Panc1 (cell line): ENCODE results near the gene GRM3. TPM values are rescaled to one million over a fixed set of nuclear protein-coding genes. Genes with fewer than 3 reads are reported as not detected.
A peak's percentile ranks its signal among the peaks of the same experiment; 100 is the strongest.

Experiments
- ATAC-seq: fragments of 200-7000 bp; cut with Tn5 transposase; 2 replicates; pipeline ENCODE4 v1.9.1; 2020; ENCODE audit warnings: mild to moderate bottlenecking, moderate library complexity
- BruUV-seq: library from RNA; stranded (reverse); fragments of 400-500 nt; replicated peaks from 2 replicates; lab custom pipeline; 2021; lab: Mats Ljungman, UMichigan
- CTCF ChIA-PET: fragments of 300-600 bp; sonication (Branson Sonifier 250); formaldehyde crosslinking; loops from one replicate; lab custom pipeline; 2022; ENCODE audit warnings: antibody characterized with exemption; lab: Charles Lee
- POLR2A ChIA-PET: fragments of 300-600 bp; sonication (Branson Sonifier 250); formaldehyde crosslinking; loops from one replicate; lab custom pipeline; 2022; ENCODE audit warnings: antibody characterized with exemption; lab: Charles Lee
- DNase-seq: peaks from one replicate; pipeline ENCODE4 v3.0.0-alpha.2; 2010; ENCODE audit warnings: low read depth, low spot score
- H3K27ac ChIP-seq: 2 replicates; pipeline ENCODE4 v1.5.1; 2011; ENCODE audit warnings: mild to moderate bottlenecking, low read length, inconsistent platforms
- H3K27me3 ChIP-seq: fragments of 200-500 bp; sonication (Bioruptor generic); 2 replicates; pipeline ENCODE4 v1.6.0; 2014; ENCODE audit warnings: low read length, inconsistent platforms; ENCODE audit not compliant: control insufficient read depth, insufficient read depth
- H3K36me3 ChIP-seq: fragments of 200-500 bp; sonication (Bioruptor generic); 2 replicates; pipeline ENCODE4 v1.5.1; 2014; ENCODE audit warnings: inconsistent platforms, mild to moderate bottlenecking, low read length, moderate library complexity; ENCODE audit not compliant: control insufficient read depth, insufficient read depth
- H3K4me1 ChIP-seq: 2 replicates; pipeline ENCODE4 v1.5.1; 2011; ENCODE audit warnings: inconsistent platforms, mild to moderate bottlenecking, low read length, moderate library complexity; ENCODE audit not compliant: control insufficient read depth, insufficient read depth
- H3K4me3 ChIP-seq, 2 experiments: 2 replicates each; pipeline ENCODE4 v1.5.1; 2011 to 2012; ENCODE audit warnings: low read depth in 2 of 2, low read length in 2 of 2, mild to moderate bottlenecking in 2 of 2, inconsistent platforms in 1 of 2, moderate library complexity in 1 of 2
- H3K9me3 ChIP-seq: fragments of 200-500 bp; sonication (Bioruptor generic); 2 replicates; pipeline ENCODE4 v1.5.1; 2014; ENCODE audit warnings: low read depth, mild to moderate bottlenecking, inconsistent platforms, low read length, moderate library complexity; ENCODE audit not compliant: control insufficient read depth, insufficient read depth
- CTCF ChIP-seq: fragments of 450-650 bp; IDR thresholded peaks from 2 replicates; pipeline ENCODE4 v1.5.1; 2017; ENCODE audit warnings: mild to moderate bottlenecking
- POLR2AphosphoS5 ChIP-seq: IDR thresholded peaks from 2 replicates; pipeline ENCODE4 v1.6.1; 2012; ENCODE audit warnings: mild to moderate bottlenecking, low read depth, low read length, moderate library complexity
- REST ChIP-seq, 2 experiments: IDR thresholded peaks; 2 replicates each; pipeline ENCODE4 v1.6.1; 2011 to 2012; ENCODE audit warnings: low read depth in 2 of 2, control low read depth in 1 of 2, low read length in 1 of 2, mild to moderate bottlenecking in 1 of 2, moderate library complexity in 1 of 2; ENCODE audit not compliant: insufficient read depth in 1 of 2
- SIN3A ChIP-seq: IDR thresholded peaks from 2 replicates; pipeline ENCODE4 v1.6.1; 2012; ENCODE audit warnings: low read depth, mild to moderate bottlenecking, low read length, moderate library complexity, borderline replicate concordance; ENCODE audit not compliant: insufficient read depth
- TCF7L2 ChIP-seq: IDR thresholded peaks from 2 replicates; pipeline ENCODE4 v1.6.1; 2011; ENCODE audit warnings: mild to moderate bottlenecking, low read depth, low read length, inconsistent platforms
- in situ Hi-C: cut with HindIII; loops from 2 replicates; pipeline ENCODE4 v1.10.0; 2016; ENCODE audit warnings: low sequenced_read_pairs, low pct_unique_long_range_greater_than_20kb
- intact Hi-C: fragments of 100-400 bp; cut with micrococcal nuclease; formaldehyde crosslinking; loops from one replicate; pipeline ENCODE4 v1.10.0; 2022; ENCODE audit not compliant: unreplicated experiment
- total RNA-seq: library from RNA; stranded (reverse); gene quantifications from one replicate; pipeline ENCODE4 v1.2.1, GENCODE V29; 2021; ENCODE audit not compliant: unreplicated experiment

GRM3 gene
- total RNA-seq, 1 experiment from 2014 or later: not detected

GRCh38 chr7:86900886-86901285, 257.2 kb downstream of the GRM3 start:
- TF ChIP-seq POLR2AphosphoS5: no peak
- TF ChIP-seq TCF7L2: no peak
- no peak for TF ChIP-seq REST (IDR thresholded peaks at IDR 0.05; ENCODE audit: insufficient read depth in 1 of 2, low read depth in 2 of 2, low read length in 1 of 2)
- no peak for TF ChIP-seq SIN3A
- no peak for TF ChIP-seq CTCF
- ATAC-seq (no peak), DNase-seq (no peak)
- Histone ChIP-seq H3K4me3 (no peak overlapping the region), H3K27ac (no peak overlapping the region), H3K36me3 (no peaks in the 10 kb centered on the region), H3K4me1 (no peaks in the 10 kb centered on the region), H3K27me3 (no peaks in the 10 kb centered on the region; the same call in 1 of the 2 replicates), H3K9me3 (no peaks in the 10 kb centered on the region)
- intact Hi-C loops: loop anchor here (10.0 kb wide), 1 partner anchor 426 kb away; no protein-coding TSS in a partner anchor
- in situ Hi-C loops: no loop called here
- ChIA-PET POLR2A (no interaction called here), CTCF (no interaction called here)
- BruUV-seq: no TSS peak

DNA sequence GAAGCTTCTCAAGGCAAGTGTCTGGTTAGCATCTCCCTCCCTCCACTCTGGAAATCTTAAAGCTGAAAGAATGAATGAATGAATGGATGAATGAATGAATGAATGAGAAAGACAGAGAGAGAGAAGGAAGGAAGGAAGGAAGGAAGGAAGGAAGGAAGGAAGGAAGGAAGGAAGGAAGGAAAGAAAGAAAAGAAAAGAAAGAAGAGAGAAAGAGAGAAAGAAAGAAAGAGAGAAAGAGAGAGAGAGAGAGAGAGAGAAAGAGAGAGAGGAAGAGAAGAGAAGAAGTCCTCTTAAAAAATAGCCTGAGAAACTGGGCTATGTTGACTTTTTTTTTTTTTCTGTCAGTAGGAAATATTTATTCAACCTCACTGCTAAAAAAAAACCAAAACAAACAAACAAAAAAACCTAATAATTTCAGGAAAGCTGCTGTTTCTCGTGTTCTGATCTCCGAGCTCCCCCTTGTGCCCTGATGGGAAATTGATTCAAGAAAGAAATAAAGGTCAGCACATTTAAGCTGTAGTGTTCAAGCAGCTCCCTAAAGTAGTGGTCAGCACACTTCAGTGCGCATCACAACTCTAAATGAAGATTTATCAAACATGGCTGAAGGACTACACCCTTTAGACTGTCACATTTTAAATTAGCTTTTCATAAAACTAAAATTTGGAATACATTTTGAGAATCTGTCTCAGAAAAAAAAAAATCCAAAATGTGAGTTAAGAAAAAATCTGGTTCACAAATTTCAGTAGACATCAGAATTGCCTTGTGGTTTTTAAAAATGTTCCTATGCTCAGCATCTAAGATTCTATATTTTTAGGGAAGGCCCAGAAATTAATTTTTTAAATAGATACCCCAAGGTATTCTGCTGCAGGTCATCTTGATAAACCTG, 261.5 kb downstream of the GRM3 start:
- no TSS peak for BruUV-seq
- intact Hi-C loops (loop anchor here (10.0 kb wide), 1 partner anchor 430 kb away; no protein-coding TSS in a partner anchor), in situ Hi-C loops (no loop called here)
- Histone ChIP-seq H3K27me3 (no peaks in the 10 kb centered on the region; the same call in 1 of the 2 replicates), H3K4me1 (no peaks in the 10 kb centered on the region), H3K27ac (no peak overlapping the region), H3K36me3 (no peaks in the 10 kb centered on the region), H3K9me3 (no peaks in the 10 kb centered on the region), H3K4me3 (no peak overlapping the region)
- DNase-seq: no peak
- peak; percentile 75 for TF ChIP-seq CTCF
- TF ChIP-seq TCF7L2: no peak
- TF ChIP-seq POLR2AphosphoS5: no peak
- TF ChIP-seq SIN3A: no peak
- ChIA-PET POLR2A (interaction anchor here (0.5 to 0.6 kb wide), 2 partner anchors 234 to 346 kb away, joined by 3 read pairs; no protein-coding TSS in a partner anchor), CTCF (interaction anchor here (0.5 to 0.7 kb wide), 9 partner anchors 8 to 1904 kb away, joined by 3 to 11 read pairs (median 5); no protein-coding TSS in a partner anchor)
- ATAC-seq: no peak
